ENCODE data around the gene SFXN3. TPM values are rescaled to one million over a fixed set of nuclear protein-coding genes. Genes with fewer than 3 reads are reported as not detected.

SFXN3 gene
- total and polyA plus RNA-seq, 2 of the 13 experiments (the other 11 are each of a cell fraction or from before 2014, with no cell fraction given): 16.8 to 71.5 TPM

GRCh38 chr10:100986952-100987684 lies 43.9 kb upstream of the SFXN3 start, which contains the start of the genes MRPL43 and TWNK (continued):
- TF ChIP-seq AHDC1 (CRISPR knock-in tag; IDR thresholded peaks at IDR 0.05; ENCODE audit: borderline replicate concordance) (no peak), ZNF484 (CRISPR knock-in tag; IDR thresholded peaks at IDR 0.05; ENCODE audit: borderline replicate concordance, low read depth) (no peak), ZNF878 (CRISPR knock-in tag; IDR thresholded peaks at IDR 0.05) (no peak), ZC3H4 (CRISPR knock-in tag; IDR thresholded peaks at IDR 0.05; ENCODE audit: borderline replicate concordance) (0 out of 2 replicates have a peak, but pooled peaks have one; percentile 69), ZNF691 (CRISPR knock-in tag; IDR thresholded peaks at IDR 0.05; ENCODE audit: borderline replicate concordance, low read depth) (no peak), HNF1B (CRISPR knock-in tag; IDR thresholded peaks at IDR 0.05) (peak; percentile 89), MAZ (IDR thresholded peaks at IDR 0.05; ENCODE audit: borderline replicate concordance, low read depth, low read length) (no peak), MAZ (CRISPR knock-in tag; IDR thresholded peaks at IDR 0.05; ENCODE audit: low read depth) (peak; percentile 58; the same call in 1 of the 2 replicates), ZNF687 (CRISPR knock-in tag; IDR thresholded peaks at IDR 0.05) (peak; percentile 99), TBX3 (IDR thresholded peaks at IDR 0.05; ENCODE audit: borderline replicate concordance) (no peak), E2F2 (CRISPR knock-in tag; IDR thresholded peaks at IDR 0.05; ENCODE audit: borderline replicate concordance) (0 out of 2 replicates have a peak, but pooled peaks have one; percentile 20), ZNF629 (CRISPR knock-in tag; conservative IDR thresholded peaks at IDR 0.05) (0 out of 2 replicates have a peak, but pooled peaks have one; percentile 4), RBM39 (IDR thresholded peaks at IDR 0.05; ENCODE audit: low read depth, low read length, poor library complexity, severe bottlenecking) (peak; percentile 74)
